Measurements from ENCODE around the gene CPSF4.
"Not testable (repeated sequence)": the region's sequence is repeated elsewhere in the genome, so short reads cannot be mapped to it uniquely, and the experiment has no call there.

CPSF4 gene

GRCh38 chr7:99497766-99498545, 59.2 kb downstream of the CPSF4 start:
- no peak for DNase-seq

- no peak for DNase-seq
Observed at GRCh38 chr7:99498546-99498944, 59.8 kb downstream of the CPSF4 start.

- DNase-seq = no peak
Observed at GRCh38 chr7:99499371-99499720, 60.6 kb downstream of the CPSF4 start.

GRCh38 chr7:99499721-99500636, 61.2 kb downstream of the CPSF4 start, which contains the start of gene ZNF394:
ZNF394 (minus strand) TSS chr7:99500281; CDS start chr7:99500093, 188 bp downstream.
- DNase-seq = peak; percentile 93

GRCh38 chr7:99500637-99501009, 61.9 kb downstream of the CPSF4 start:
- DNase-seq = no peak

- DNase-seq = not testable (repeated sequence)
Observed at GRCh38 chr7:99501236-99501635, 62.5 kb downstream of the CPSF4 start.

GRCh38 chr7:99504281-99504602, 65.5 kb downstream of the CPSF4 start:
- DNase-seq = no peak

GRCh38 chr7:99504603-99505323, 66.0 kb downstream of the CPSF4 start, which contains the start of gene ZKSCAN5:
ZKSCAN5 (plus strand) TSS chr7:99504662; CDS start chr7:99506045, 1,383 bp downstream.
- DNase-seq = peak; percentile 99

- no peak for DNase-seq
Observed at GRCh38 chr7:99505324-99505662, 66.5 kb downstream of the CPSF4 start.

Data from left hindlimb (tissue), 1 donor.